ENCODE measurements around the gene RAB40B.

Gene RAB40B

DNA sequence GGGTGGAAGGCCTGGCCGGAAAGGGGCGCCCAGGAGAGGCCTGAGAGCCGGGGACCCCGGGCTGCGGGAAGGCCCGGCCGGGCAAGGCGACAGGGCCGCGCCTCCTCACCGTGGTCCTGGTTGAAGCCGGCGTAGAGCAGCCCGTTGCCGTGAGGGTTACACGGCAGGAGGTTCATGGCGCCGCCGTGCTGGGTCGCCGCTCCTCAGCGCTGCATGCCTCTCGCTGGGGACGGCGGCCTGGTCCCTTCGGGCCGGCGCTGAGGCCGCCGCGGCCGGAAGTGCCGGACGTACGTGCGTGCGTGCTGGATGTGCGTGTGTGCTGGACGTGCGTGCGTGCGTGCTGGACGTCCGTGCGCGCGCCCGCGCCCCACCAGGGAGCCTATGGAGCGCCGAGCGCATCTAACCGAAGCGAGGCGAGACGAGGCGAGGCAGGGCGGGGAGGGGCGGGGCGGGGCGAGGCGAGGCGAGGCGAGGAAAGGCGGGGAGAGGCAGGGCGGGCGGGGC lies 50.3 kb downstream of the RAB40B start, which contains the start of gene WDR45B:
TSS of gene WDR45B (minus strand) at position 280 of the 504 bp plus-strand sequence. CDS start at position 176, 104 bp downstream.
- peak; percentile 87 for DNase-seq

DNA sequence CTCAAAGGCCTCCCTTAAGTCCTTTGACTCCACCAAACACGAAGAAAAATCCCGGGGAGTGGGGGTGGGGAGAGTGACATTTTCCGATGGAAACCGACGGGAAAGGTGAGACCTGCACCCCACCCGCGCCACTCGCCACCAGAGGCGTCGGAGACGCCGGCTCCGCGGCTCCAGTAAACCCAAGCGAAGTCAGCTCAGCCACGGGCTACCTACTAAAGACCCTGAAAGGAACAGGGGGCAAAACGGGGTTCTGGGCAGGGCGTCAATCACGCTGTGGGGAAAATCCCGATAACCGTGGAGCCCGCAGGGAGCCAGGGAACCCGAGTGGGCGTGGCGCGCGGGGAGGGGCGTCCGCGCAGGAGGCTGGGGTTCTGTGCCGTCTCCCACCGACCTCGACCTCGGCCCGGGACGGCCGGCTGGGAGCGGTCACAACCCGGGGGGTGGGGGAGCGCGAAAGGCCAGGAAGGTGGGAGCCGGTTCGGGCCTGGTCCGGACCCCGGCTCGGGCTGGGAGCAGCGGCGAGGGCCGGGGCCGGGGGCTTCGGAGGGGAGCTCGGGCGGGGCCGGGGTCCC lies 50.8 kb downstream of the RAB40B start:
- DNase-seq: peak; percentile 33

GRCh38 chr17:82645516-82645915 lies 53.0 kb downstream of the RAB40B start:
- DNase-seq: no peak

DNA sequence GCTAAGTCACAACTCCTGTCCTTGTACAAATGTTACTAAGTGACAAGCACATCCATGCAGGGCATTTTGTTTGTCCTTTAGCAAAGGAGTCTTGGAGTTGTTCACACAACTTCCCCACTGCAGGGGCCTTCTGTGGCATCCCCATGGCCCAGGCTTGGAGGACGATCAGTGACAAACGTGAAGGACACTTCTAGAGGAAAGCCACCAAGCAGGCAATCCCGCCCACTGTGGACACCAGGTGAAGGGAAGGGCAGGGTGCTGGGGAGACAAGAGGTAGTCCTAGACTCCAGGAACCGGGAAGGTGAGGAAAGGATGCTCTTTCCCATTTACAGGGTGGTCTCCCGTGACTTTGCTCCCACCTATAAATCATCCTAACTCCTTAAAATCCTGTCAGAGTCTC lies 54.4 kb downstream of the RAB40B start:
- no peak for DNase-seq

DNA sequence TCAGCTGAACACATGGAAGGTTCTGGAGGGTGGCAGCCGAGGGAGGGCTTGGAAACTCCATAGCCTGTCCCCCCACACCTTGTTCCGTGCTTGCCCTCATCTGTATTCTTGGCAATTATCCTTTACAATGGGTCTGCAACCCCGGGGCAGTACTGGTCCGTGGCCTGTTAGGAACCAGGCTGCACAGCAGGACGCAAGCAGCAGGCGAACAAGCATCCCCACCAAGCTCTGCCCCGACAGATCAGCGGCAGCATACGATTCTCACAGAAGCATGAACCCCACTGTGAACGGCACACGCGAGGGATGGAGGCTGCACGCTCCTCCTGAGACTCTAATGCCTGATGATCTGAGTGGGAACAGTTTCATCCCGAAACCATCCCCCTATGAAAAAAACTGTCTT lies 56.5 kb downstream of the RAB40B start:
- no peak for DNase-seq

GRCh38 chr17:82640036-82640435 lies 58.5 kb downstream of the RAB40B start:
- no peak for DNase-seq

DNA sequence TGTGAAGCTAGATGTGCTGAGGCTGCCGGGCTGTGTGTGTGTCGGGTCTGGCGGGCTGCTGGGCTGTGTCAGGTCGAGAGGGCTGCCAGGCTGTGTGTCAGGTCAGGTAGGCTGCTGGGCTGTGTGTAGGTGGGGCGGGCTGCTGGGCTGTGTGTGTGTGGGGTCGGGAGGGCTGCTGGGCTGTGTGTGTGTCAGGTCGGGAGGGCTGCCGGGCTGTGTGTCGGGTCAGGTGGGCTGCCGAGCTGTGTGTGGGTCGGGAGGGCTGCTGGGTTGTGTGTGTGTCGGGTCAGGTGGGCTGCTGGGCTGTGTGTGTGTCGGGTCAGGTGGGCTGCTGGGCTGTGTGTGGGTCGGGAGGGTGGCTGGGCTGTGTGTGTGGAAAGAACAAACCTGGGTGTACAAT lies 58.9 kb downstream of the RAB40B start:
- no peak for DNase-seq

DNA sequence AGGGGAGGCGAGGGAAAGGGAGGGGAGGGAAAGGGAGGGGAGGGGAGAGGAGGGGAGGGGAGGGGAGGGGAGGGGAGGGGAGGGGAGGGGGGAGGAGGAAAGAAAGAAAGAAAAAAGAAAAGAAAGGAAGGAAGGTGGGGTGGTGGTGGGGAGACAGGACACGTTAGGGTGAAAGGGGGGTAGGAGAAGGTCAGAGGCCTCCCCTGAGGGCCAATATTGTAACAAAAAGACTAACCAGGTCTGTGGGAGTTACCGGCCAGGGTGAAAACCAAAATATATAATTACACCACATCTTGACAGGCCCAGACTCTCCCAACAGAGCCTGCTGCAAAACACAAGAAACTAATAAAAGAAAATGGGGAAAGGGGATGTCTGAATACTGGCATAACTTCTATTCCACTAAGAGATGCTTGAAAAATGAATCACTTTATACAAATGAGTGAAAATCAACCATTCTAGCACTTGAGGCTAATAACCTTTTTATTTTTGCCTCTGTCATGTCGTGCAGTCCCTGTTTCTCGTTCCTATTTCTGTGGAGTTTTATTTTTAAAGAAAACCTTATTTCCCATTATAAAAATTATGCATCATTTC lies 60.2 kb downstream of the RAB40B start:
- DNase-seq: no peak

- no peak for DNase-seq
Measured at GRCh38 chr17:82636626-82637598, 61.6 kb downstream of the RAB40B start.

GRCh38 chr17:82633343-82633742 lies 65.2 kb downstream of the RAB40B start:
- DNase-seq: no peak

DNA sequence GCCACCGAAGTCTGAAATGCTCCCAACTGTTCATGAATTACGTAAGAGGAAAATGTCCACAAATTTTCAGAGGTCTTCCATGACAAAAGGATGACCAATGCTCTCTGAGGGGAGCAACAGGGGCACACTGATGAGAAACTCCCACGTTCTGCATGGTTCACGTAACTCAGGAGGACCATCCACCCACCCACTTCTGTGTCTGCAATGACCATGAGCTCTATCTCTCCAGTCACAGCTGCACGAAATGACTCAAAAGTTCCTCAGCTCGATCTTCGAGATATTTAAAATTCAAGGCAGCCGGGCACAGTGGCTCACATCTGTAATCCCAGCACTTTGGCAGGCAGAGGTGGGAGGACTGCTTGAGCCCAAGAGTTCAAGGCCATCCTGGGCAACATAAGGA lies 66.0 kb downstream of the RAB40B start:
- DNase-seq: no peak

GRCh38 chr17:82631544-82631943 lies 67.0 kb downstream of the RAB40B start:
- no peak for DNase-seq

DNA sequence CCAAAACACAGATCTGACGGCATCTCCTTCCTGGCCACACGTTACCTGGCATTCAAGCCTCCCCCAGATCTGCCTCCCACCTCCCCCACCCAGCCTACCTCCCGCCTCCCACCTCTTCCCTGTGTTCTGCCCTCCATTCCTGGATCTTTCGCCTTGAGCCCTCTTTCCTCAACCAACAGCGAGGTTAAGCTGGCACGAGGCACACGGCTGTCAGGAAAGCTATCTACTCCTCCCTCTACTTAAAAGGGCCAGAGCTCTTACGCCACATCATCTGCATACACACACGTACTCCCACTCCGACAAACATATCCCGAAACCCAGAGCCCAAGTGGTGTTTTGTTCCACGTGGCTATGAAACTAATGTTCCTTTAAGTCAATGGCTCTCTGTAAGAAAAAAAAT lies 68.3 kb downstream of the RAB40B start:
- no peak for DNase-seq

DNA sequence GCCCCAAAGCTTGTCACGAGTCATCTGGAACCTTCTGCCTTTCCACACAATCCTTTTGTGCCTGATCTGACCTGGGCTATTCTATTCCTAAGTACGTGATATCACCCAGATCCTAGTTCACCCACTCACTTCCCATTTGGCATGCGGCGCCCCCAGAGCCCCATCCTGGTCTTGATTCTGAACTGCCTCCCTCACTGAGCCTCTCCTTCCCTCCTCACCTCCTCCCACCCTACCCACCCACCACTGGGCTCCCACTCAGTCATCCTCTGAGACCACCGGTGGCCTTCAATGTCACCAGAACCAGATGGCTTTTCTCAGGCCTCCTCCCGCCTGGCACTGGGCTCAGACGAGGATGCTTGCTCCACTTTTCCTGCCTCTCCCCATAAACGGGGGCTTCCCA lies 68.8 kb downstream of the RAB40B start:
- no peak for DNase-seq

GRCh38 chr17:82627405-82627804 lies 71.1 kb downstream of the RAB40B start:
- no peak for DNase-seq

DNA sequence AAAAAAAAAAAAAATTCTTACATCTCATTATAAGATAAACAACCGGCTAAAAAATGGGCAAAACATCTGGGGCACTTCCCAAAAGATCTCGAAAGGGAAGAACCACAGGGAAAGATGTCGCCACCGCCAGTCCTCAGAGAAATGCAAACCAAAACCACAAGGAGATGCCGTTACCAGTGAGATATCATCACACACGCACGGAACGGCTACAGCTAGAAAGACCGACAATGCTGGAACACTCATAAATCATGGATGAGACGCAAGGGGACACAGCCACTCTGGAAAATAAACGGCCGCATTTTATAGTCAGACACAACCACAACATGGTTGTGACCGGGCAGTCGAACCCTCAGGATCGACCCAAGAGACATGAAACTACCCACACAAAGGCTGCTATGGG lies 74.8 kb downstream of the RAB40B start:
- DNase-seq: no peak

DNA sequence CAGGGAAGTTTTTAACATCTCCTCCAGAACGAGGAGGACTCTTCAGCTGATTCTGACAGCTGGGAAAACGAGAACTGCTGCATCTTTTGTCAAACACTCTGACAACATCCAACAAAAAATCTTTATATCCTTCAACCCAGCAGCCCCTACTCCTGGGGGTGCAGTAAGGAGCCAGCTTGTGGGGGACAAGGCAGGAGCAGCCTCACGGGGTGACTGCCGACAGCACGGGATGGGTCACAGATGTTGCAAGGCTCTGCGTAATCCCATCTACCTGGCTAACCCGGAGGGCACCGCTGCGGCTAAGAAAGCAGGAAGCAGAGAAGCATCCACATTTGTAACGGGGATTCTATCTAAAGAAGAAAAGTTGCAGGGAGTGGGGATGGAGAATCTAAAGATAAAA lies 78.9 kb downstream of the RAB40B start:
- DNase-seq: no peak

- no peak for DNase-seq
Measured at GRCh38 chr17:82619211-82619610, 79.3 kb downstream of the RAB40B start.

DNA sequence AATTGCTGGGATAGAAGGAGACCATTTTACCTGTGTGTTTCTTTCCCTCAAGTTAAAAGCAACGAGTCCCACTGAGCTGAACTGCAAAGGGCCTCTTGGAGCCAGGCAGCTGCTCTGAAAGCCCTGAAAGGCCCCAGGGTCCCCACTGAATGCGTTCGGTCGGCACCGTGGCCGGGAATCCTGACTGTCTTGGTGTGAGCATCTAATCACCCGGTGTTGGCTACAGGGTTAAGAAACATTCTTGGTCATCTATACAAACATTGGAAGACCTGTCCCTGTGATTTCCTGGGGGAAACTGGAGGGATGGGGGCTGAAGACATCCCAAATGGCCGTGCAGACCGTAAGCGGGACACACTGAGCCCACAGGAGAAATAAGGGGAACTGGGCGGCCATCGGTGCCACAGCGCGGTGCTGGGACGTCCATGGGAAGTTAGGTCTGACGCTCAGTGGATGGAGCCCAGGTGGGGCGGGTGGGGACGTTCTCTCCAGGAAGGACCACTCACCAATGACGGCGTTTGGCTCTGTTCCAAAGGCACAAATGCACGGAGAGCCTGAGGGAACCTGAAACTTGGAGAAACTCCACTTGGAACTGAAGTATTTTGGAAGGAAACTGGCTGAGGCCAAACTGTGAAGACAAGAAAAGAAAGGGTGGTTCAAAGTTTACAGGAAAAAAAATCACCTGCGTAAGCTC lies 82.3 kb downstream of the RAB40B start:
- no peak for DNase-seq

- DNase-seq: no peak
Measured at GRCh38 chr17:82615084-82616020, 83.1 kb downstream of the RAB40B start.

GRCh38 chr17:82614095-82614631 lies 84.3 kb downstream of the RAB40B start:
- DNase-seq: no peak
